GM12891 (cell line): Measurements from ENCODE around the gene HIP1.
A peak's percentile ranks its signal among the peaks of the same experiment; 100 is the strongest.
"Not testable (repeated sequence)": the region's sequence is repeated elsewhere in the genome, so short reads cannot be mapped to it uniquely, and the experiment has no call there.

Experiments used
- DNase-seq: peaks from one replicate; pipeline ENCODE4 v3.0.0; 2011; ENCODE audit warnings: low spot score; ENCODE audit not compliant: insufficient read length
- FAIRE-seq: peaks from 2 replicates; lab custom pipeline; 2011; peaks lifted over from hg19 to GRCh38; lab: Jason Lieb, UNC
- PAX5 ChIP-seq: IDR thresholded peaks from 2 replicates; pipeline ENCODE4 v1.6.1; 2011; ENCODE audit warnings: low read length, moderate library complexity, mild to moderate bottlenecking; ENCODE audit not compliant: insufficient read depth, severe bottlenecking
- POLR2A ChIP-seq: IDR thresholded peaks from 2 replicates; pipeline ENCODE4 v1.6.1; 2011; ENCODE audit warnings: low read depth, low read length, control low read depth
- POLR2AphosphoS5 ChIP-seq: IDR thresholded peaks from 2 replicates; pipeline ENCODE4 v1.6.1; 2011; ENCODE audit warnings: low read depth, low read length, control low read depth
- POU2F2 ChIP-seq: IDR thresholded peaks from 2 replicates; pipeline ENCODE4 v1.6.1; 2011; ENCODE audit warnings: low read depth, mild to moderate bottlenecking, control low read depth, low read length, moderate library complexity
- SPI1 ChIP-seq: IDR thresholded peaks from 2 replicates; pipeline ENCODE4 v1.6.1; 2011; ENCODE audit warnings: low read depth, low read length, control low read depth
- TAF1 ChIP-seq: IDR thresholded peaks from 2 replicates; pipeline ENCODE4 v1.6.1; 2011; ENCODE audit warnings: low read depth, low read length, control low read depth

Gene HIP1

DNA sequence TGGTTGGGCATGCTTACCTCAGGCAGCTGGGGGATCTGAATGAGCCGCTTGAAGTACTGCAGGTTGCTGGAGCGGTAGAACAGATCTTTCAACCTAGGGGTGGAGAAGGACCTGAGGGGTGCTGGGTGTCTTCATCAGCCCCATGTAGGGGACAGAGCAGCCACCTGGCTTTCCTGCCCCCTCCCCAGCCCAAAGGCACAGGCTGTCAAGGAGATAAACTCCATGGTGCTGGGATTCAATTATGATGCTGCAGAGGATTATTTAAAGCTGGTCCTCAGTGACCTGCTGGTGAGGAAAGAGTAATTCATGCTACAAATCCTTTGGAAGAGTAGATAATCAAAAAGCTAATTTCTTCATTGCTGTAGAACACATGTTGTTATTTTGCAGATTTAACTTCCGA lies 175.6 kb downstream of the HIP1 start:
- TF ChIP-seq SPI1 (no peak), TAF1 (no peak), POLR2AphosphoS5 (no peak), POLR2A (no peak), POU2F2 (no peak), PAX5 (no peak)
- DNase-seq: no peak
- no peak for FAIRE-seq

DNA sequence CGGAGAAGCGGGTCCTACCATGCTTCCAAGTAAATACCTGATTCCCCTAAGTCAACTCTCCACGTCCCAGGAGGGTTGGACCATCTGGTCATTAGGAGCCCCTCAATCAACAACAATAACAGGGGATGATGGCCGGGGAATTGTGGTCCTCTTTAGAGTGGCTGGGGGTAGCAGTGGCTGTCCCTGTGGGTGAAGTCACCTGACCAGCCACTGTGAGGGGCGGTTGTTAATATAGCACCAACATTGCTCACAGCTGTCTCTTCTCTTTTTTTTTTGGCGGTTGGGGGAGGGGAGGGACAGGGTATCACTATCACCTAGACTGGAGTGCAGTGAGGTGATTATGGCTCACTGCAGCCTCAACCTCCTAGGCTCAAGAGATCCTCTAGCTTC lies 178.8 kb downstream of the HIP1 start:
- DNase-seq: no peak
- TF ChIP-seq POLR2AphosphoS5 (no peak), POLR2A (no peak)
- FAIRE-seq: no peak

DNA sequence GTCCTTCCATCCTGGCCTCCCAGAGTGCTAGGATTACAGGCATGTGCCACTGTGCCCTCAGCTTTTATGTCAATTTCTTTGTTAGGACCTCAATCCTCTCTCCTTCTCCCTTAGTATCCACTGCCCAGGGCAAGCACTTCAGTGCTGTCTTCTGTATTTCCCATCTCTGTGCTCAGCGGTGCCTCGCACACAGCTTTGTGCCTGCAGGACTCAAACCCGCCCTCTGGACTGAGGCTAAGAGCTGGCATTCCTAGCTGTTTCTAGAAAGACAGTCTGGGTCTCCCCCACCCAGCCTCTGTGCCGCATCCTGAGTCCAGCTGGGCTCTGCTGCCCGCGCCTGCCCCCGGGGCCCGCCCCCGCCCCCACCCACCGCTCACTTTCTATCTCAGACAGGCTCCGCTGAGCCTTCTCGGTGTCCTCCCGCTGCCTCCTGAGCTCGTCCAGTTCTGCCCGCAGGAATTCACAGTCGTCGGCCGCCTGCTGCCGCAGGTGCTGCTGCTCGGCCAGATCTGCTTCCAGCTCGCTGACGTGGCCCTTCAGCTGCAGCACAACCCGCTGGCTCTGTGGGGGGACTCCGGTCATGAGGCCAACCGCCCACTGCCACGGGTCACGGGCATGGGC lies 179.3 kb downstream of the HIP1 start:
- TF ChIP-seq SPI1 (no peak), POLR2A (no peak), TAF1 (no peak), PAX5 (no peak), POLR2AphosphoS5 (no peak), POU2F2 (no peak)
- DNase-seq: no peak
- no peak for FAIRE-seq

DNA sequence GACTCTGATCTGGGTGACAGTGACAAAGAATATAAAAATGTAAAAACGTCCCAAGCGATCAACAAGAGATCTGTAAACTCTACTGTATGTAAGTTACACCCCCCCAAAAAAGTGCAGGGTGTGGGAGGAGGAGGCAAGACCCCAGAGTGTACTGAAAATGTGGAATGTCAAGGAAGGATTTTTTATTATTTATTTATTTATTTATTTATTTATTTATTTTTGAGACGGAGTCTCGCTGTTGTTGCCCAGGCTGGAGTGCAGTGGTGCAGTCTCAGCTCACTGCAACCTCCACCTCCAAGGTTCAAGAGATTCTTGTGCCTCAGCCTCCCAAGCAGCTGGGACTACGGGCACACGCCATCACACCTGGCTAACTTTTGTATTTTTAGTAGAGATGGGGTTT lies 181.9 kb downstream of the HIP1 start:
- not testable (repeated sequence) for FAIRE-seq

DNA sequence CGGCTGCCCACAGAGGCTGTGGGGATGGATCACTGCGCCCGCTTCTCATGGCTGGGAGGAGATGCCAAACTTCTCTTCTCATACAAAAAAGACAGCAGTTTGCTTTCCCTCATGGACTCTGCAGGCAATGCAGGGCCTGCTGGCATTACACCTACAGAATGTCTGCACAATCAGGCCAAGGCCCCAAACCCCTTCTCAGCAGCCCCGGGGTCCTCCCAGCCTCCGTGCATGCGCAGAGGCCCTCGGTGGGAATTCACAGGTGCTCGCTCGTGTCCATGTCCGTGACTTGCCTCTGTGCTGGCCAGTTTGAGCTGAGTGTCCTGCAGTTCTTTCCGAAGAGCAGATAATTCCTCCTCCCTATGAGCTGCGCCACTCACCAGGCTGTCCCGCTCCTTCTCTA lies 183.0 kb downstream of the HIP1 start:
- no peak for TF ChIP-seq POLR2AphosphoS5
- DNase-seq (no peak), FAIRE-seq (no peak)

More for the DNA sequence above, 181.9 kb downstream of the HIP1 start:
- DNase-seq: not testable (repeated sequence)

DNA sequence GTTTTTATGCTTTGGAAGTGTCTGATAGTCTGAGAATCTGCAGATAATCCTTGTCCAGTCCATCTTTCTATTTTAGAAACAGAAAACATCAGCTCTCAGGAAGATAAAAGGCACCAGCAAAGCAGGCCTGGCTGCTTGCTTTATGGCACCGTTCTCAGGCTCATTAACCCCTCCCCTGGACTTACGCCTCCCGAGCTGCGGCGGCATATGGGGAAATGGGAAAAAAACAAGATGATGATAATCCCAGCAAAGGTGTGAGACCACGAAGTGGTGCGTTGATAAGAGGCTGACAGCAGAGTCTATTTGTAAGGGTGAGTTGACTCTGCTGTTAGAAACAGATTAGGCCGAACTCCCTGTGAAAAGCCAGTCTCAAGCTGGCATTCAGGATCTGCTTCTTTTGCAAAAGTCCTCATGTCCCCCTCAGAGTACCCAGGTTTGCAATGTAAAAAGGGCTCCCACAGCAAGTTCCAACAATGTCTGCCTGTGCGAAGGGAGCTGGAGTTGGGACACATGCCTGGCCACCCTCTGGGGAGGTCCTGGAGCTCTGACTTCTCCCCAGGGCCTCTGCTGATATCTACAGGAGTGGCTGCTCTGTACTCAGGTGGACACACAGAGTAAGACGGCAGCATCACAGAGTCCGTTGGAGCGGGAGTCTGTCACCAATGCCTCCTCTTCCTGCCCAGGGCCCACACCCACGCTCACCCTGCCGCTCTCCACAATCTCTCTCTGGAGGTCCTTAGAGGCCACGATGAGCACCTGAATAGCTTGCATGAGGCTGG lies 192.3 kb downstream of the HIP1 start:
- no peak for DNase-seq

DNA sequence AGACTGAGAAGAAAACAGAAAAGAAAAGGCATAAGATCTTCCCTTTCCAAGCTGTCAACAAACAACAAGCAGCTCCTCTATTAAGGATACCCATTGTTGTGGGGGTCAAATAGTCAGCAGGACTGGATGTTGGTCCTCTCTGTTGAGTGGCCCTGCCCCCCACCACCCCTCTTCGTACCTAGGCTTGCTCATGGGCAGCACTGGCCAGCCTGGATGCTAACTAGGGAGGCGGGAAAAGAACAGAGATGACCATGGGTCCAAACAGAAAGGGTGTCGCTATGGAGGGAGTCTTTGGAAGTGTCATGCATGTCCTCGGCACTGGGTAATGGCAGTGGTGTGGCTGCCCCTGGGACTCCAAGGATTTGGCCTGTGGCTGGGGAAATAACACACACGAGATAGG lies 201.0 kb downstream of the HIP1 start:
- TF ChIP-seq SPI1: no peak
- no peak for TF ChIP-seq POLR2A
- TF ChIP-seq POLR2AphosphoS5: no peak
- TF ChIP-seq TAF1: no peak
- TF ChIP-seq POU2F2: no peak
- no peak for TF ChIP-seq PAX5
- no peak for DNase-seq
- no peak for FAIRE-seq

More for the DNA sequence above, 192.3 kb downstream of the HIP1 start:
- no peak for FAIRE-seq
- no peak for TF ChIP-seq PAX5
- no peak for TF ChIP-seq POLR2A
- no peak for TF ChIP-seq TAF1
- TF ChIP-seq POLR2AphosphoS5: no peak
- no peak for TF ChIP-seq POU2F2
- TF ChIP-seq SPI1: no peak

DNA sequence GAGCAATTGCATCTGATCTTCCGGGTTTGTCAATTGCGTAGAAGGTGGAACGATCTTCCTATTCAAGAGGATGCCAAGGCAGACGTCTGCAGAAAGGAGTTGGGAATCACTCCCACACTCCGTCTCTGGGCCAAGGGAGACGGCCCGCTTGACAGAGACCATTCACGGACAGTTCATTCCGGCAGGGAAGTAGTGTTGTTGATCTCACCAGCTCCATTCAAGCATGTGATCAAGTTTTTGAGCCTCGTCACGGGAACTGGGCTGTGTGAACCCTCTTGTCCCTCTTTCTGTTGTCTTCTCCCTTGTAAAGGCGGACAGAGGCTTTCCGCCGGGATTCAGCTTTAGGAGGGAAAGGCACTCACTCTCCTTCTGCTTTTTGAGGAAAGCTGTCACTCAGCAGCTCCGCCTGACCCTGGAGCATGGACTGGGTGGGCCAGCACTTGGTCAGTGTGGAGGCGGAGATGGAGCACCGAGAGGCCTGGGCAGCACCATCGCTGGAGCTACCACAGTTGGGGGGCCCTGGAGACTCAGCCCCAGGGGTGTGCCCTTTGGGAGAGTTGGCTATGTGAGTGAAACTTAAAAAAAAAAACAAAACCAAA lies 201.7 kb downstream of the HIP1 start:
- FAIRE-seq (no peak), DNase-seq (no peak)
- no peak for TF ChIP-seq POLR2AphosphoS5
- no peak for TF ChIP-seq POU2F2
- no peak for TF ChIP-seq POLR2A
- no peak for TF ChIP-seq PAX5
- no peak for TF ChIP-seq TAF1
- TF ChIP-seq SPI1: no peak

DNA sequence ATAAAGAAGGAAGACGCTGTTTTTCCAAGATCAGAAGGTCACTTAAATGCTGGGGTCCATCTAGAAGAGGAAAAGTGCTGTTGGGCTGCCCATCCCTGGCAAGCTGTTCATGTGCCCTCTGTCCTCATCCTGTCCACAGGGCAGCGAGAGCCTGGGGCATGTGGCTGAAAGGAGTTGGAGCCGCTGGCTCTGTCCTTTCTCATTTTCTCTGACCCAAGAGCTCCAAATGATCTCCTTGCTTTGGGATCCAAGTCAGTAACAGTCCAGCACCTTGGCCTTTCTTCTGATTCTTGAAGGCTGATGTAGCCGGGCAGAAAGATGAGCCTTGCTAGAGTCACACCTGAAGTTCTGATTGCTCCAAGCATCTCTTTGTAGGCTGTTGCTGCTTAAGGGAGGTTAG lies 202.2 kb downstream of the HIP1 start:
- TF ChIP-seq POLR2AphosphoS5 (no peak), PAX5 (no peak), TAF1 (no peak), SPI1 (no peak), POU2F2 (no peak), POLR2A (no peak)
- FAIRE-seq: no peak
- DNase-seq: no peak

DNA sequence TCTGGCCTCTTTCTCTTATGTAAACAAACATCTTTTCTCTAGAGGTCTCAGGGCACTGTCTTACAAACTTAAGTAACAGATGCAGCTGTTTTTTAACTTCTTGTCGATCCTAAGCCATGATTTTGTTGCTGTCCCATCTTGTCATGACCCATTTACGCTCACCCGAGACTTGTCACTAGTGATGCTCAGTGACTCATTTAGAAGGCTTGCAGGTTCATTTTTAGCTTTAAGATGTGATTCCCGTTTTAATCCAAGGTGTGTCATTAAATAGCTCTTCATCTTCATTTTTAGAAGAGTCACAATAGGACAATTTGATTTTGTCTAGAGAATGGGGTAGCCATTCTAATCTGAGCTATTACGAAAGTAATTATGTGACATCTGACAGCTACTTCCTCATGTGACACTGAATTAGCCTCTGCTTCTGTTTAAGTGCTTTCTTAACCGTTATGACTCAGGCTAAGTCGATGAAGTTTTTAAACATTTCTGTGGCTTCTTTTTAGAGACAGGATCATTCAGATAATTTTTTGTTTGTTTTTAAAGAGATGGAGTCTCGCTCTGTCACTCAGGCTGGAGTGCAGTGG lies 203.9 kb downstream of the HIP1 start:
- TF ChIP-seq POLR2A (no peak), SPI1 (peak; percentile 58)
- FAIRE-seq (peak; percentile 5), DNase-seq (peak; percentile 48)
